NT2/D1 (cell line): Measurements from ENCODE around the gene AGAP1.

Experiments used
- SUZ12 ChIP-seq: IDR thresholded peaks from 2 replicates; pipeline ENCODE4 v1.6.1; 2011; ENCODE audit not compliant: insufficient read length, insufficient read depth; ENCODE audit errors: extremely low read depth
- YY1 ChIP-seq: IDR thresholded peaks from 2 replicates; pipeline ENCODE4 v1.6.1; 2011; ENCODE audit not compliant: insufficient read length, insufficient read depth
- ZNF274 ChIP-seq: IDR thresholded peaks from 2 replicates; pipeline ENCODE4 v1.6.1; 2011; ENCODE audit warnings: mild to moderate bottlenecking, low read depth, low read length

- no peak for TF ChIP-seq YY1
- no peak for TF ChIP-seq ZNF274
- TF ChIP-seq SUZ12: no peak
Observed at GRCh38 chr2:235498541-235498940, 4.7 kb downstream of the AGAP1 start.
